Neural progenitor cell (in vitro differentiated cells): Measurements from ENCODE around the gene SKI. TPM values are rescaled to one million over a fixed set of nuclear protein-coding genes. Genes with fewer than 3 reads are reported as not detected.

Experiments used
- DNase-seq: peaks from one replicate; pipeline ENCODE4 v3.0.0-alpha.2; 2016; ENCODE audit warnings: low spot score
- H2AFZ ChIP-seq: fragments of 200-600 bp; sonication (generic); replicated peaks from 2 replicates; pipeline ENCODE4 v1.6.1; 2016; ENCODE audit warnings: antibody characterized with exemption
- H3F3A ChIP-seq: fragments of 200-600 bp; sonication (generic); 2 replicates; pipeline ENCODE4 v1.6.1; 2016; ENCODE audit warnings: antibody characterized with exemption, low read depth
- H3K27ac ChIP-seq: fragments of 200-600 bp; sonication (generic); 2 replicates; pipeline ENCODE4 v1.5.1; 2016; ENCODE audit warnings: mild to moderate bottlenecking
- H3K27me3 ChIP-seq: fragments of 200-600 bp; sonication (generic); 2 replicates; pipeline ENCODE4 v1.6.1; 2016; ENCODE audit warnings: mild to moderate bottlenecking, moderate library complexity
- H3K36me3 ChIP-seq: fragments of 200-600 bp; sonication (generic); 2 replicates; pipeline ENCODE4 v1.5.1; 2016
- H3K4me1 ChIP-seq: fragments of 200-600 bp; sonication (generic); 2 replicates; pipeline ENCODE4 v1.6.1; 2016; ENCODE audit warnings: mixed run types
- H3K4me2 ChIP-seq: fragments of 200-600 bp; sonication (generic); 2 replicates; pipeline ENCODE4 v1.6.1; 2016
- H3K4me3 ChIP-seq: fragments of 200-600 bp; sonication (generic); 2 replicates; pipeline ENCODE4 v1.5.1; 2016
- H3K79me2 ChIP-seq: fragments of 200-600 bp; sonication (generic); 2 replicates; pipeline ENCODE4 v1.6.1; 2016; ENCODE audit warnings: low read depth
- H3K9ac ChIP-seq: fragments of 200-600 bp; sonication (generic); 2 replicates; pipeline ENCODE4 v1.6.1; 2016
- H3K9me3 ChIP-seq: fragments of 200-600 bp; sonication (generic); 2 replicates; pipeline ENCODE4 v1.5.1; 2016; ENCODE audit warnings: low read depth
- H4K20me1 ChIP-seq: fragments of 200-600 bp; sonication (generic); 2 replicates; pipeline ENCODE4 v1.6.1; 2016; ENCODE audit warnings: low read depth
- H3K27ac Mint-ChIP-seq: 3 replicates; pipeline ENCODE4 v1.8.0; 2021; ENCODE audit warnings: mixed read lengths
- H3K27me3 Mint-ChIP-seq: 2 replicates; pipeline ENCODE4 v1.8.0; 2022; ENCODE audit warnings: low read depth, mild to moderate bottlenecking, inconsistent platforms, moderate library complexity, mixed read lengths; ENCODE audit not compliant: insufficient read depth
- H3K36me3 Mint-ChIP-seq: 3 replicates; pipeline ENCODE4 v1.8.0; 2021; ENCODE audit warnings: mixed read lengths
- H3K4me1 Mint-ChIP-seq: 3 replicates; pipeline ENCODE4 v1.8.0; 2021; ENCODE audit warnings: mixed read lengths
- H3K4me3 Mint-ChIP-seq: 3 replicates; pipeline ENCODE4 v1.8.0; 2021; ENCODE audit warnings: mild to moderate bottlenecking, moderate library complexity, mixed read lengths
- H3K9me3 Mint-ChIP-seq: 3 replicates; pipeline ENCODE4 v1.8.0; 2020; ENCODE audit warnings: mixed read lengths
- EZH2 ChIP-seq: fragments of 200-600 bp; sonication (generic); IDR thresholded peaks from 2 replicates; pipeline ENCODE4 v1.6.1; 2017; ENCODE audit warnings: antibody characterized with exemption, mild to moderate bottlenecking, moderate library complexity
- EZH2phosphoT487 ChIP-seq: fragments of 200-600 bp; sonication (generic); IDR thresholded peaks from 2 replicates; pipeline ENCODE4 v1.6.1; 2017; ENCODE audit warnings: antibody characterized with exemption
- total RNA-seq: library from RNA; depleted of rRNA; stranded (reverse); fragments of >200 nt; gene quantifications from 2 replicates; pipeline ENCODE4 v1.2.3, GENCODE V29; 2015; ENCODE audit warnings: low replicate concordance
- TF ChIP-seq, protein P1 (sequence below): fragments of 200-600 bp; sonication (generic); IDR thresholded peaks from 2 replicates; pipeline ENCODE4 v1.5.1; 2017; ENCODE audit warnings: antibody characterized with exemption, mild to moderate bottlenecking

SKI gene
- total RNA-seq, 1 donor from 2014 or later: 7.4 TPM

DNA sequence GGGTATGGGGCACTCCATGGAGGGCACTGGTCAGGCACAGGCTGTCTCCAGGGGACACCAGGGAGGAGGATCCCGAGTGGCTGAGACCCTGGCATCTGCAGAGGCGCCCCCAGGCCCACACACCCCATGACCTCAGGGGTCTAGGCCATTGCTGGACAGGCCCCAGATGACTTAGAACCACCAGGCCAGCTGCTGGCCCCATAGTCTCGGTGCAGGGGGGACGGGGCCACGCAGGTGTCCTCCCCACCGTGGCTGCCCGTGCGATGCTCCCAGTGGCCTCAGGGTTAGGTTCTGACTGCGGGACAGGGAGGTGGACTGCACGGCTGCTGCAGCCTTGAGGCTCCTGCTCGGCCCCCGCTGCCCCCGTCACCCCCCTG is 119.3 kb downstream of the SKI start:
- Mint-ChIP-seq H3K27me3 (peaks cover 6% of the 10 kb centered on the region), H3K4me1 (peaks cover 30% of the 10 kb centered on the region), H3K9me3 (no peaks in the 10 kb centered on the region), H3K27ac (no peak overlapping the region), H3K4me3 (no peak overlapping the region), H3K36me3 (no peaks in the 10 kb centered on the region)
- Histone ChIP-seq H2AFZ (no peak overlapping the region), H3K9ac (no peak overlapping the region), H3K79me2 (no peaks in the 10 kb centered on the region), H3K4me3 (no peak overlapping the region), H3K9me3 (no peaks in the 10 kb centered on the region), H3K4me1 (peaks cover 33% of the 10 kb centered on the region), H3K36me3 (no peaks in the 10 kb centered on the region), H3K4me2 (no peak overlapping the region), H3K27me3 (no peaks in the 10 kb centered on the region), H3F3A (peaks cover 14% of the 10 kb centered on the region), H3K27ac (no peak overlapping the region), H4K20me1 (no peaks in the 10 kb centered on the region)
- TF ChIP-seq, protein P1, sequence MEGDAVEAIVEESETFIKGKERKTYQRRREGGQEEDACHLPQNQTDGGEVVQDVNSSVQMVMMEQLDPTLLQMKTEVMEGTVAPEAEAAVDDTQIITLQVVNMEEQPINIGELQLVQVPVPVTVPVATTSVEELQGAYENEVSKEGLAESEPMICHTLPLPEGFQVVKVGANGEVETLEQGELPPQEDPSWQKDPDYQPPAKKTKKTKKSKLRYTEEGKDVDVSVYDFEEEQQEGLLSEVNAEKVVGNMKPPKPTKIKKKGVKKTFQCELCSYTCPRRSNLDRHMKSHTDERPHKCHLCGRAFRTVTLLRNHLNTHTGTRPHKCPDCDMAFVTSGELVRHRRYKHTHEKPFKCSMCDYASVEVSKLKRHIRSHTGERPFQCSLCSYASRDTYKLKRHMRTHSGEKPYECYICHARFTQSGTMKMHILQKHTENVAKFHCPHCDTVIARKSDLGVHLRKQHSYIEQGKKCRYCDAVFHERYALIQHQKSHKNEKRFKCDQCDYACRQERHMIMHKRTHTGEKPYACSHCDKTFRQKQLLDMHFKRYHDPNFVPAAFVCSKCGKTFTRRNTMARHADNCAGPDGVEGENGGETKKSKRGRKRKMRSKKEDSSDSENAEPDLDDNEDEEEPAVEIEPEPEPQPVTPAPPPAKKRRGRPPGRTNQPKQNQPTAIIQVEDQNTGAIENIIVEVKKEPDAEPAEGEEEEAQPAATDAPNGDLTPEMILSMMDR: no peak
- TF ChIP-seq EZH2phosphoT487 (no peak), EZH2 (no peak)
- DNase-seq: no peak

DNA sequence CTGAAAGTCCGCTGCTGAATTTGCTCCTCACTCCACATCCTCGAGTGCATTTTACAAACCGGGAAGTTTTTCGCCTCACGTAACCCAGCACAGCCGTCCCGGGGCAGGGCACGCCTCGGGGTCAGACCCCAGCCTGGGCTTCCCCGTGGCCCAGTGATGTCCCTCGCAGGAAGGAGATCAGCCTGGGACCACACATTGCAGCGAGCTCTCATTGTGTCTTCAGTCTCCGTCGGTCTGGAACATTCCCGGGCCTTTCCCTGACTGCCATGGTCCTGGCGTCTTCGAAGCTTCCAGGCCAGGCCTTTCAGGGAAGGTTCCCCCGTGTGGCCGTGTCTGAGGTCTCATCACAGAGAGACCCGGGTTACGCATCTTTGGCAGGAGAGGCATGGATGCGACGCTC is 119.8 kb downstream of the SKI start:
- Histone ChIP-seq H3K4me3 (no peak overlapping the region), H3F3A (peaks cover 14% of the 10 kb centered on the region), H3K36me3 (no peaks in the 10 kb centered on the region), H3K9me3 (no peaks in the 10 kb centered on the region), H3K4me2 (no peak overlapping the region), H3K4me1 (peaks cover 33% of the 10 kb centered on the region), H2AFZ (no peak overlapping the region), H3K27me3 (no peaks in the 10 kb centered on the region), H3K79me2 (no peaks in the 10 kb centered on the region), H3K27ac (no peak overlapping the region), H3K9ac (no peak overlapping the region), H4K20me1 (no peaks in the 10 kb centered on the region)
- Mint-ChIP-seq H3K4me3 (no peak overlapping the region), H3K27me3 (peaks cover 6% of the 10 kb centered on the region), H3K27ac (no peak overlapping the region), H3K36me3 (no peaks in the 10 kb centered on the region), H3K9me3 (no peaks in the 10 kb centered on the region), H3K4me1 (peaks cover 30% of the 10 kb centered on the region)
- no peak for TF ChIP-seq EZH2phosphoT487
- TF ChIP-seq EZH2: no peak
- TF ChIP-seq, protein P1: no peak
- no peak for DNase-seq

DNA sequence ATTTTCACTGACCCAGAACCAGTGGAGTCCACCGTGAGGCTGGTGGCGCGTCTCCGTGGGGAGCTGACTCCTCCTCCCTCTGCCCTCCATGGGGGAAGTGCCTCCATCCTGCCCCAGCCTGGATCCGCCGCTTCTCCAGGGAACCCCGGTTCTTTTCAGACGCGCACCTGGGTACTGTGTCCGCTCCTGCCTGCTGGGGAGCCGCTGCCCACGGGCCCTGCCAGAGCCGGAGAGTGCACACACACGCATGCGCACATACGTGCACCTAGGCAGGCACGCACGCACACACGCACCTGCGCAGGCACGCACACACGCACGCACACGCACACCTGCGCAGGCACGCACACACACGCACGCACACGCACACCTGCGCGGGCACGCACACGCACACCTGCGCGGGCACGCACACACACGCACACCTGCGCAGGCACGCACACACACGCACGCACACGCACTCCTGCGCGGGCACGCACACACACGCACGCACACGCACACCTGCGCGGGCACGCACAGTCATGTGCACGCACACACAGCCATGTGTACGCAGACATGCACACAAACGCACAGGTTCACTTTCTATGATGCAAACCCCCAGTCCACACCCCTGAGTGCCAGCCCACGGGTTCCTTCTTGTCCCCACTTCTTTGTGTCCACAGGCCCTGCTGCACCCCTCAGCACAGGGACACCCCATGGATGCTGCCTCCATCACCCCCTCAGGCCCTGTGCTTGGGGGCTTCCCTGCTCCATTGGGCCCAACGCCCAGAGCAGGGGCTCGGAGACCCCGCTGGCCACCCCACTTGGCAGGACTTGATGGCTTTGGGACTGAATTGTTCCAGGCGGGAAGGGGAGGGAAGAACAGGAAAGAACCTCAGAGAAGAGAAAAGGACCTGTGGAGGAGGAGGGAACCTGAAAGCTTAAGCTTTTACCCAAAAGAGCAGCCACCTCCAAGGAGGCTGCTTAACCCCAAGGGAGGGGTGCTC is 120.5 kb downstream of the SKI start:
- TF ChIP-seq EZH2 (no peak), EZH2phosphoT487 (no peak)
- TF ChIP-seq, protein P1: no peak
- H3K4me1 Mint-ChIP-seq: peaks cover 33% of the 10 kb centered on the region
- Histone ChIP-seq H3K4me1 (peaks cover 40% of the 10 kb centered on the region), H3K27me3 (no peaks in the 10 kb centered on the region), H3K27ac (no peak overlapping the region), H3K9me3 (no peaks in the 10 kb centered on the region), H3K4me3 (no peak overlapping the region), H4K20me1 (no peaks in the 10 kb centered on the region), H3K4me2 (peak overlapping the region; percentile 62), H2AFZ (no peak overlapping the region), H3F3A (peaks cover 14% of the 10 kb centered on the region), H3K79me2 (no peaks in the 10 kb centered on the region), H3K9ac (peak overlapping the region; percentile 37), H3K36me3 (no peaks in the 10 kb centered on the region)
- peak; percentile 38 for DNase-seq
- no peaks in the 10 kb centered on the region for H3K9me3 Mint-ChIP-seq
- peaks cover 6% of the 10 kb centered on the region for H3K27me3 Mint-ChIP-seq
- H3K27ac Mint-ChIP-seq: peak overlapping the region; percentile 46
- no peaks in the 10 kb centered on the region for H3K36me3 Mint-ChIP-seq
- H3K4me3 Mint-ChIP-seq: no peak overlapping the region
